HepG2 (cell line): ENCODE data around the gene USP35. TPM values are rescaled to one million over a fixed set of nuclear protein-coding genes. Genes with fewer than 3 reads are reported as not detected.

Source experiments
- ATAC-seq: fragments of 200-7000 bp; cut with Tn5 transposase; 3 replicates; pipeline ENCODE4 v1.9.1; 2020; ENCODE audit warnings: mild to moderate bottlenecking, moderate library complexity
- BruUV-seq: library from RNA; stranded (reverse); fragments of 400-500 nt; replicated peaks from 2 replicates; lab custom pipeline; 2021; lab: Mats Ljungman, UMichigan
- CTCF ChIA-PET: fragments of 300-600 bp; formaldehyde crosslinking; extraction: SDS; loops from one replicate; lab custom pipeline; 2021; ENCODE audit warnings: low total read pairs, inconsistent platforms, low intra/inter-chr PET ratio; lab: Yijun Ruan, JAX
- POLR2A ChIA-PET: fragments of 350-600 bp; sonication (Branson Sonifier 250); formaldehyde crosslinking; loops from one replicate; lab custom pipeline; 2020; ENCODE audit warnings: antibody characterized with exemption, inconsistent platforms; lab: Yijun Ruan, JAX
- DNase-seq: peaks from one replicate; pipeline ENCODE4 v3.0.0-alpha.2; 2015; ENCODE audit warnings: low spot score
- FAIRE-seq: peaks from 3 replicates; lab custom pipeline; 2011; peaks lifted over from hg19 to GRCh38; lab: Jason Lieb, UNC
- H2AFZ ChIP-seq: one replicate; pipeline ENCODE4 v1.6.1; 2011; ENCODE audit warnings: low read length, inconsistent platforms
- H3K27ac ChIP-seq: fragments of 300-600 bp; 3 replicates; pipeline ENCODE4 v1.8.0; 2011; ENCODE audit warnings: mixed run types, mild to moderate bottlenecking, mixed read lengths, low read length, inconsistent platforms; ENCODE audit not compliant: insufficient read depth; ENCODE audit errors: extremely low read length
- H3K27me3 ChIP-seq, 2 experiments: fragments of 200-600 bp in 1 of 2; 2 replicates in 1 of 2; 3 replicates in 1 of 2; pipeline versions ENCODE4 v1.6.0 to v1.8.0; 2011; ENCODE audit warnings: low read length in 2 of 2, mild to moderate bottlenecking in 2 of 2, moderate library complexity in 2 of 2, inconsistent platforms in 1 of 2; ENCODE audit not compliant: insufficient read depth in 2 of 2, control insufficient read depth in 1 of 2
- H3K36me3 ChIP-seq, 2 experiments: fragments of 200-600 bp in 1 of 2; replicated peaks in 1 of 2; 2 replicates in 1 of 2; 3 replicates in 1 of 2; pipeline versions ENCODE4 v1.5.1 to v1.8.0; 2011; ENCODE audit warnings: low read length in 2 of 2, inconsistent platforms in 1 of 2; ENCODE audit not compliant: insufficient read depth in 2 of 2, control insufficient read depth in 1 of 2
- H3K4me1 ChIP-seq: 2 replicates; pipeline ENCODE4 v1.5.1; 2012; ENCODE audit warnings: low read length, inconsistent platforms; ENCODE audit not compliant: insufficient read depth
- H3K4me2 ChIP-seq: 2 replicates; pipeline ENCODE4 v1.6.0; 2011; ENCODE audit warnings: low read depth, low read length, inconsistent platforms
- H3K4me3 ChIP-seq, 3 experiments: fragments of 200-600 bp in 1 of 3; sonication (generic), shearing (Covaris generic) in 1 of 3; replicated peaks in 1 of 3; 2 replicates each; pipeline ENCODE4 v1.5.1; 2011 to 2016; ENCODE audit warnings: low read length in 3 of 3, inconsistent platforms in 2 of 3, low read depth in 2 of 3, mild to moderate bottlenecking in 2 of 3, control low read depth in 1 of 3, mixed read lengths in 1 of 3; ENCODE audit not compliant: insufficient read depth in 1 of 3
- H3K79me2 ChIP-seq: one replicate; pipeline ENCODE4 v1.6.1; 2011; ENCODE audit warnings: low read length, inconsistent platforms; ENCODE audit not compliant: insufficient read depth
- H3K9ac ChIP-seq: 2 replicates; pipeline ENCODE4 v1.6.0; 2011; ENCODE audit warnings: mild to moderate bottlenecking, low read depth, low read length, inconsistent platforms; ENCODE audit not compliant: insufficient read depth
- H3K9me3 ChIP-seq: 2 replicates; pipeline ENCODE4 v1.5.1; 2012; ENCODE audit warnings: mild to moderate bottlenecking, low read length
- H4K20me1 ChIP-seq: 2 replicates; pipeline ENCODE4 v1.6.0; 2011; ENCODE audit warnings: inconsistent platforms, mild to moderate bottlenecking, low read length, moderate library complexity; ENCODE audit not compliant: insufficient read depth
- FOXA3 ChIP-seq: IDR thresholded peaks from 2 replicates; pipeline ENCODE4 v1.6.1; 2016; ENCODE audit warnings: missing genetic modification reagents, missing compliant biosample characterization
- ISL2 ChIP-seq: sonication (generic); formaldehyde crosslinking; IDR thresholded peaks from 2 replicates; pipeline ENCODE4 v1.5.0; 2020; ENCODE audit warnings: missing genetic modification reagents
- KLF6 ChIP-seq: IDR thresholded peaks from 2 replicates; pipeline ENCODE4 v1.8.0; 2016; ENCODE audit warnings: missing biosample characterization, missing genetic modification reagents
- LCORL ChIP-seq, 2 experiments: fragments of 450-650 bp in 1 of 2; sonication (generic) in 1 of 2; formaldehyde crosslinking in 1 of 2; IDR thresholded peaks; 2 replicates each; pipeline versions ENCODE4 v1.5.0 to v1.6.1; 2017 to 2020; ENCODE audit warnings: antibody characterized with exemption in 1 of 2, missing genetic modification reagents in 1 of 2
- RELA ChIP-seq: sonication (generic); formaldehyde crosslinking; IDR thresholded peaks from 2 replicates; pipeline ENCODE4 v1.4.0; 2020; ENCODE audit warnings: missing genetic modification reagents
- ZNF547 ChIP-seq: sonication (generic); formaldehyde crosslinking; IDR thresholded peaks from 2 replicates; pipeline ENCODE4 v1.5.1; 2020; ENCODE audit warnings: mild to moderate bottlenecking, missing genetic modification reagents
- ZNF773 ChIP-seq: sonication (generic); formaldehyde crosslinking; IDR thresholded peaks from 2 replicates; pipeline ENCODE4 v1.4.0; 2020; ENCODE audit warnings: missing genetic modification reagents, borderline replicate concordance
- WGBS: methylation state at CpG from one replicate; pipeline ENCODE4 v1.1.6; 2017; ENCODE audit warnings: low lambda C conversion rate; 5-methylcytosine and 5-hydroxymethylcytosine counted together
- in situ Hi-C: cut with HindIII; loops from 2 replicates; pipeline ENCODE4 v1.10.0; 2017; ENCODE audit warnings: low pct_unique_long_range_greater_than_20kb; ENCODE audit not compliant: extremely low pct_ligation_motif_present
- intact Hi-C: fragments of 100-400 bp; cut with micrococcal nuclease; formaldehyde crosslinking; loops from one replicate; pipeline ENCODE4 v1.10.0; 2022; ENCODE audit not compliant: unreplicated experiment
- polyA plus RNA-seq, 8 experiments: library from polyadenylated mRNA; depleted of rRNA in 3 of 8; stranded (reverse) in 7 of 8; unstranded in 1 of 8; fragments of >200 nt; fragmentation: Illumina TruSeq in 4 of 8; extraction: Trizol in 4 of 8; gene quantifications; 2 replicates each; pipeline versions ENCODE4 v1.2.1 to v1.2.3, GENCODE V29; 2011 to 2016; ENCODE audit warnings: low read depth in 4 of 8, missing spikeins in 1 of 8, mixed read lengths in 1 of 8; ENCODE audit not compliant: insufficient read depth in 1 of 8
- total RNA-seq, 5 experiments: library from RNA; depleted of rRNA; stranded (reverse); fragments of >200 nt; fragmentation: Illumina TruSeq; extraction: Trizol; gene quantifications; 2 replicates each; pipeline ENCODE4 v1.2.3, GENCODE V29; 2016; ENCODE audit warnings: low read depth in 1 of 5
- TF ChIP-seq, protein P1 (sequence below): sonication (generic); formaldehyde crosslinking; IDR thresholded peaks from 2 replicates; pipeline ENCODE4 v1.8.0; 2022; ENCODE audit warnings: missing genetic modification reagents, mild to moderate bottlenecking, moderate library complexity, borderline replicate concordance
- TF ChIP-seq, protein P2 (sequence below): sonication (generic); formaldehyde crosslinking; IDR thresholded peaks from 2 replicates; pipeline ENCODE4 v1.4.0; 2020; ENCODE audit warnings: mild to moderate bottlenecking, missing genetic modification reagents
- TF ChIP-seq, protein P3 (sequence below): sonication (generic); formaldehyde crosslinking; IDR thresholded peaks from 2 replicates; pipeline ENCODE4 v1.5.0; 2020; ENCODE audit warnings: mild to moderate bottlenecking, missing genetic modification reagents

USP35 gene
- total and polyA plus RNA-seq, 2 of the 13 experiments (the other 11 are each of a cell fraction or from before 2014, with no cell fraction given) = 4.6 to 7.7 TPM

DNA sequence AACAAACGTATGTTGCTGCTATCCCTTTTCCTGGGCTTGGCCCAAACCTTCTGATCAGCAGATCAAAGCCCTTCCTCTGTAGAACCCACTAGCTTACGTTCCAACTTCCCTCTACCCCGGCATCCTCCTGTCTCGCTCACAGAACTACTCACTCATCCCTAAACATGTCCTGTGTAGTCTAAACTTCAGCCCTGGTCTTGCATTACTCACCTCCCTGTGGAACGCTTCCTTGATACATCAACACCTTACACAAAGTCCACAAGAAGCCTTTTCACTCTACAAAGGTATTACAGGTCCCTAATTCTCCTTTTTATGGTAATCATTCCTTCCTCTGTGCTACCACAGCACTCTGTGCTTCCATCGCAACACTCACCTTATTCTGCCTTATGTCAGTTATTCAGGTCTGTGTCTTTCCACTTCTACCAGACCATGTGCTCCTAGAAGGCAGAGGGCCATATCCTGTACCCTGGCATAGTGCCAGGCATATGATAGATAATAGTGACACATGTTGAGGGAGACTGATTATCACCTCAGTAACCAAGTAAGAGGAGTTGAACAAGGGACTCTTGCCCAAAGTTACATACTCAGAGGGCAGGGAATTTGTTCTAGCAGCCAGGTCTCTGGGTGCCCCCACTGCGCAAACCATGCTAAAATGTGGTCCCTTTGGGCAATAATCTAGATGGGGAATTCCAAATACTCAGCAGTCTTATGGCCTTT lies 41.6 kb downstream of the USP35 start:
- no peaks in the 10 kb centered on the region for H3K27me3 ChIP-seq
- BruUV-seq = no TSS peak
- no peaks in the 10 kb centered on the region for H4K20me1 ChIP-seq
- peaks cover 18% of the 10 kb centered on the region for H3K4me1 ChIP-seq
- no peaks in the 10 kb centered on the region for H3K79me2 ChIP-seq
- H2AFZ ChIP-seq = no peak overlapping the region
- peak; percentile 77 for TF ChIP-seq LCORL (IDR thresholded peaks at IDR 0.05)
- no peak for TF ChIP-seq LCORL (CRISPR knock-in tag; IDR thresholded peaks at IDR 0.05)
- no peak for TF ChIP-seq ISL2 (CRISPR knock-in tag)
- TF ChIP-seq, protein P1, sequence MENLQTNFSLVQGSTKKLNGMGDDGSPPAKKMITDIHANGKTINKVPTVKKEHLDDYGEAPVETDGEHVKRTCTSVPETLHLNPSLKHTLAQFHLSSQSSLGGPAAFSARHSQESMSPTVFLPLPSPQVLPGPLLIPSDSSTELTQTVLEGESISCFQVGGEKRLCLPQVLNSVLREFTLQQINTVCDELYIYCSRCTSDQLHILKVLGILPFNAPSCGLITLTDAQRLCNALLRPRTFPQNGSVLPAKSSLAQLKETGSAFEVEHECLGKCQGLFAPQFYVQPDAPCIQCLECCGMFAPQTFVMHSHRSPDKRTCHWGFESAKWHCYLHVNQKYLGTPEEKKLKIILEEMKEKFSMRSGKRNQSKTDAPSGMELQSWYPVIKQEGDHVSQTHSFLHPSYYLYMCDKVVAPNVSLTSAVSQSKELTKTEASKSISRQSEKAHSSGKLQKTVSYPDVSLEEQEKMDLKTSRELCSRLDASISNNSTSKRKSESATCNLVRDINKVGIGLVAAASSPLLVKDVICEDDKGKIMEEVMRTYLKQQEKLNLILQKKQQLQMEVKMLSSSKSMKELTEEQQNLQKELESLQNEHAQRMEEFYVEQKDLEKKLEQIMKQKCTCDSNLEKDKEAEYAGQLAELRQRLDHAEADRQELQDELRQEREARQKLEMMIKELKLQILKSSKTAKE (CRISPR knock-in tag) = 0 out of 2 replicates have a peak, but pooled peaks have one; percentile 16
- ChIA-PET POLR2A (no interaction called here), CTCF (no interaction called here)
- no peak overlapping the region for H3K4me3 ChIP-seq
- FAIRE-seq (no peak), DNase-seq (no peak), ATAC-seq (no peak)
- in situ Hi-C loops (no loop called here), intact Hi-C loops (no loop called here)
- no peaks in the 10 kb centered on the region for H3K9me3 ChIP-seq
- H3K36me3 ChIP-seq = peaks cover 0 to 4% of the 10 kb centered on the region in 2 experiments; a peak in 2 of 5 replicates
- H3K4me2 ChIP-seq = no peak overlapping the region
- no peak overlapping the region for H3K27ac ChIP-seq
- WGBS = 92% methylated on average over 7 of the region's 7 CpGs
- no peak overlapping the region for H3K9ac ChIP-seq

DNA sequence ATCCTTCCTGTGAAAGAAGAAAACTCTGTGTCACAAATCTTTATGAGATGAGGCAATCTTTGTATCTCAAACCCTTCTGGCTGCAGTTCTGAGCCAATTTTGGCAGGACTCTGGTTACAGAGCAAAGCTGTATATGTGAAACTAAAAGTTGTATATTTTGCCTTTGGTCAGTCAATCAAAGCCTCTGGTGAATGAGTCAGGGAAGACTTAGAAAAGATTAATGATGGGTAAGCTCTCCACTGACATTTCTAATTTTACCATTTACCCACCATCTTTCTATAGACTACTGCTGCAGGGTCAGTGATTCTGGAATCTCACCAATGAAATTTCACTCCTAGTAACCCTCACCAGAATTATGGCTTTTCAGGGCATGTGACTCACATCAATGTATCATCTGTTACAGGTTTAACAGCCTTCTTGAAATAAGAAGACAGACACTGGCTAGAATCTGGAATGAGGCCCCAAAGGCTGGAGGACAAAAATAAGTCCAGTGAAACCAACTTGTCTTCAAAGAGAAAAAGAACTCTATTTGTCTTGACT lies 43.3 kb downstream of the USP35 start:
- BruUV-seq = no TSS peak
- FAIRE-seq = no peak
- in situ Hi-C loops = no loop called here
- intact Hi-C loops = no loop called here
- Histone ChIP-seq H3K27ac (no peak overlapping the region), H3K36me3 (no peaks in the 10 kb centered on the region; a peak in 1 of 5 replicates), H3K79me2 (no peaks in the 10 kb centered on the region), H3K4me2 (no peak overlapping the region), H3K9ac (no peak overlapping the region), H3K4me1 (peaks cover 18% of the 10 kb centered on the region), H2AFZ (no peak overlapping the region), H4K20me1 (no peaks in the 10 kb centered on the region), H3K27me3 (no peaks in the 10 kb centered on the region), H3K9me3 (no peaks in the 10 kb centered on the region), H3K4me3 (no peak overlapping the region)
- POLR2A ChIA-PET = no interaction called here
- ATAC-seq = no peak
- no peak for DNase-seq
- CTCF ChIA-PET = no interaction called here
- no peak for TF ChIP-seq FOXA3
- TF ChIP-seq, protein P2, sequence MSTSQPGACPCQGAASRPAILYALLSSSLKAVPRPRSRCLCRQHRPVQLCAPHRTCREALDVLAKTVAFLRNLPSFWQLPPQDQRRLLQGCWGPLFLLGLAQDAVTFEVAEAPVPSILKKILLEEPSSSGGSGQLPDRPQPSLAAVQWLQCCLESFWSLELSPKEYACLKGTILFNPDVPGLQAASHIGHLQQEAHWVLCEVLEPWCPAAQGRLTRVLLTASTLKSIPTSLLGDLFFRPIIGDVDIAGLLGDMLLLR (CRISPR knock-in tag) = no peak
- TF ChIP-seq ZNF773 = no peak
- TF ChIP-seq, protein P3, sequence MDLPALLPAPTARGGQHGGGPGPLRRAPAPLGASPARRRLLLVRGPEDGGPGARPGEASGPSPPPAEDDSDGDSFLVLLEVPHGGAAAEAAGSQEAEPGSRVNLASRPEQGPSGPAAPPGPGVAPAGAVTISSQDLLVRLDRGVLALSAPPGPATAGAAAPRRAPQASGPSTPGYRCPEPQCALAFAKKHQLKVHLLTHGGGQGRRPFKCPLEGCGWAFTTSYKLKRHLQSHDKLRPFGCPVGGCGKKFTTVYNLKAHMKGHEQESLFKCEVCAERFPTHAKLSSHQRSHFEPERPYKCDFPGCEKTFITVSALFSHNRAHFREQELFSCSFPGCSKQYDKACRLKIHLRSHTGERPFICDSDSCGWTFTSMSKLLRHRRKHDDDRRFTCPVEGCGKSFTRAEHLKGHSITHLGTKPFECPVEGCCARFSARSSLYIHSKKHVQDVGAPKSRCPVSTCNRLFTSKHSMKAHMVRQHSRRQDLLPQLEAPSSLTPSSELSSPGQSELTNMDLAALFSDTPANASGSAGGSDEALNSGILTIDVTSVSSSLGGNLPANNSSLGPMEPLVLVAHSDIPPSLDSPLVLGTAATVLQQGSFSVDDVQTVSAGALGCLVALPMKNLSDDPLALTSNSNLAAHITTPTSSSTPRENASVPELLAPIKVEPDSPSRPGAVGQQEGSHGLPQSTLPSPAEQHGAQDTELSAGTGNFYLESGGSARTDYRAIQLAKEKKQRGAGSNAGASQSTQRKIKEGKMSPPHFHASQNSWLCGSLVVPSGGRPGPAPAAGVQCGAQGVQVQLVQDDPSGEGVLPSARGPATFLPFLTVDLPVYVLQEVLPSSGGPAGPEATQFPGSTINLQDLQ (CRISPR knock-in tag) = no peak
- TF ChIP-seq ZNF547 (CRISPR knock-in tag) = no peak
- TF ChIP-seq RELA (CRISPR knock-in tag) = no peak
- TF ChIP-seq KLF6 = no peak
